OCI-M2 (cell line): ENCODE measurements around the gene KDM3B.

ENCODE experiments used
- DNase-seq: peaks from one replicate; lab custom pipeline; 2025; ENCODE audit not compliant: unreplicated experiment; lab: John Stamatoyannopoulos, UW

KDM3B gene

DNA sequence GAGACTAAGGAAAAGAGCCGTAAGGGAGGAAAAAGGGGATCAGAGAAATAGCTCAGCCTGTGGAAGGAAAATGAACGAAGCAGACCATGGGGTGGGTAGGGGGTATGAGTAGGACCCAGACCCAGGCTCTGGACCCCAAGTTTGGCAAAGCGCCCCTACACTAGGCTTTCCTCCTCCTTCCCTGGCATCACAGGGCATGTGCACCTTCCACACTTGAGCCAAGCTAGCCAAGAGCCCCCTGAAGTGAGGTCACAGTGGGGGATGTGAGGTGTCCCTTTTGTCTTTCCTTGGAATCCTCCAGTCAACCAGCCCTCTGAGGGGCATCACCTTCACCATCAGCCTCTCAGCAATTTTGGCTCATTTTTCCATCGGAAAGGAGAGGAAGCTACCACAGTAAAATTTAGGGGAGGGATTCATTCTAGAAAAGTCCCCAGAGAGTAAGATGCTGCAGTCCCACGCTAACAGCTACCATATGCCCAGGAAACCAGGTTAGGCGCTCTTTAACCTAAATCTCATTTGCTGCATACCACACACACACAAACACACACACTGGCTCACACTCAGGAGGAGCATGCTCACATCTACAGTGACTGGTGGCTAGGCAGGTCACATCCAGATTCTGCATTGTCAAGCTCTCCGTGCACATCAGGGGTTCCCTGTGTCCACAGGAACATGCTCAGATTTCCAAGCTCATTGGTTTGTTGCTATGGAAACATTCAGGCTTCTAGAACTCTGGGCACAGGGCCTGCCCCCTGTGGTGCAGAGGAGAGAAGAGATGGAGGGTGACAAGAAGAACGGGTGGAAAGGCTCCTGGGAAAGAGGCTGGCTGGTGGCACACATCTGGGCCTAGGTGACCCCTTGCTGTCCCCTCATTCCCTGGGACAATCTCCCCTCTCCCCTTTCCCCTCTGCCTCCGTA, 96.3 kb downstream of the KDM3B start:
- no peak for DNase-seq

GRCh38 chr5:138449501-138450239, 97.2 kb downstream of the KDM3B start:
- DNase-seq, result peak; percentile 67

- no peak for DNase-seq
Observed at GRCh38 chr5:138450971-138451370, 98.5 kb downstream of the KDM3B start.

- no peak for DNase-seq
Observed at GRCh38 chr5:138452720-138453119, 100.2 kb downstream of the KDM3B start.

GRCh38 chr5:138453590-138453989, 101.1 kb downstream of the KDM3B start:
- no peak for DNase-seq

DNA sequence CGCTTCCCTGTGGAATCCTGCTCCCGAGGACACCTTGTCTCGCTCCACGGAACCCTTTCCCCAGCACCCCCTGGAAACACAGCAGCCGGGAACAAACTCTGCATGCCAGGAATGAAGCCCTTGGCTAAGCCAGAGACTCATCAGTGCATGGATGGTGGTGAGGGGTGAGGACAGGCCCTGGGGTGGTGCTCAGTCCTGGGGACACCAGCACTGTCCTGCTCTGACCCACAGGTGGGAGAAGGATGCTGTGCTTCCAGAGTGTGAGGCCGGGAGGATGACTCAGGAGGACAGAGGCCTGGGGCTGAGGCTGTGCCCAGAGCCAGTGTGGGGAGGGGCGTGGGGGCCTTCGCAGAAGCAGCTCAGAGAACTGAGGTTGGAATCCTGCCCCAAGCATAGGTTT, 101.6 kb downstream of the KDM3B start:
- no peak for DNase-seq

DNA sequence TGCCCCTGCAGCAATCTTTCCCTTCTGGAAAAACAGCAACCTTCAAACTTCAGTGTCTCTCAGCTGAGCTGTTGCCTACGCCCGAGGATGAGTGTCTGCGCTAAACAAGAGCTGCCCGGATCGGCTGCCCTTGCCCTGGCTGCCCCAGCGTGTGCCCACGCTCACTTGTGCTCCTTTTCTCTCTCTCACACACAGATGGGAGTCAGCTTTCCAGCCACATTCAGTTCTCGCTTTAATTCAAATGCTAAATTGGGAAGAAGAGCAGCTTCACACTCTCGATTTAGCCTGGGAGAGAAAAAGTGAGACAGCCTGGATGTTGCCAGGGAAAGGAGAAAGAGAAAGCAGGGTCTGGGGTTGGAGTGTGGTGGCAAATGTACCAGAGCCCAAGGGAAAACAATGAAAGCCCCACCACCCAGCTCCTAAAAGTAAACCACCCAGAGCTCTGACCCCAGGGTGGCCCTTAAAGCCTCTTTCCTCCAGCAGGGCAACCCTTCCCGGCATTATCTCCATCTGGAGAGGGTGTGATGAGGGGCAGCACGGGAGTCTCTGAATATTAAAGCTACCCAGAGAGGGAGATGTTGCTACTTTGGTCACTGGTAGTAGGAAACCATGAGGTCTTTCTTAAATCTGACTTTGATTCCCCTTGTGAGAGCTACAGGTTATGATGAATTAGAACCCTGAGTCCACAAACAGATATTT, 102.9 kb downstream of the KDM3B start:
- DNase-seq, result no peak

- DNase-seq, result no peak
Observed at GRCh38 chr5:138457531-138458275, 105.2 kb downstream of the KDM3B start.

DNA sequence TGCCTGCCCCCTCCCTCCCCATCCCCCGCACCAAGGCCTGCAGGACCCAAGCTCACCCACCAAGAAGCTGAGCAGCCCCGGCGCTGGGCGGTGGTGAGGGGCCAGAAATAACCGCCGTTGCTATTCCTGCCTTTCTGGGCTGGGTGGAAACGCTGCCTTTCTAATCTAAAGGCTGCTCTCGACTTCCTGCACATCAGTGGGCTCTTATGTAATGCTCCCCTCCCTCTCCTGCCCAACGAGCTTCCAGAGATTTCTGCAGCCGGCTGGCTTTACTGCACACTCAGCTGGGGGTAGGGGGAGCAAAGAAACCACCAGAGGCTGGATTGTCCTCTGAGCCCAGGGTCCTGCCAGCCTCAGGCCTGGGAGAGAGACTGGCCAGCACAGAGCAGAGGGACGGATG, 105.9 kb downstream of the KDM3B start:
- DNase-seq, result no peak

DNA sequence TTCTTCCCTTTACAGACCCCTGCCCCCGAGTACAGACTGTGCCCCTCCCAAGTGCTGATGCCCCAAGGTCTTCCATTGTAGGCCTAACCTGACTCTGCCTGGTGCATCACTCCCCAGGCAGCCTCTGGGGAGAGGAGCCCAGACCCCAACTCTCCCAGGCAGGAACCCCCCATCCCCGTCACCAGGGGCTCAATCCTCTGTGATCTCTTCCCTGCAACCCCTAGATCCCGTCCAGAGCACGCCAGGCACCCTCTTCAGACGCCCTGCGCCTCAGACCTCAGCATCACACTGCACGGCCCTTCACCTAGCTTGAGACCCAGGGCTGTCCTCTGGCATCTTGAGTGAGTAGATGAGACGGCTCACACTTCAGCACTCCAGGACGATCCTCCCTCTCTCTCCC, 106.4 kb downstream of the KDM3B start:
- no peak for DNase-seq

DNA sequence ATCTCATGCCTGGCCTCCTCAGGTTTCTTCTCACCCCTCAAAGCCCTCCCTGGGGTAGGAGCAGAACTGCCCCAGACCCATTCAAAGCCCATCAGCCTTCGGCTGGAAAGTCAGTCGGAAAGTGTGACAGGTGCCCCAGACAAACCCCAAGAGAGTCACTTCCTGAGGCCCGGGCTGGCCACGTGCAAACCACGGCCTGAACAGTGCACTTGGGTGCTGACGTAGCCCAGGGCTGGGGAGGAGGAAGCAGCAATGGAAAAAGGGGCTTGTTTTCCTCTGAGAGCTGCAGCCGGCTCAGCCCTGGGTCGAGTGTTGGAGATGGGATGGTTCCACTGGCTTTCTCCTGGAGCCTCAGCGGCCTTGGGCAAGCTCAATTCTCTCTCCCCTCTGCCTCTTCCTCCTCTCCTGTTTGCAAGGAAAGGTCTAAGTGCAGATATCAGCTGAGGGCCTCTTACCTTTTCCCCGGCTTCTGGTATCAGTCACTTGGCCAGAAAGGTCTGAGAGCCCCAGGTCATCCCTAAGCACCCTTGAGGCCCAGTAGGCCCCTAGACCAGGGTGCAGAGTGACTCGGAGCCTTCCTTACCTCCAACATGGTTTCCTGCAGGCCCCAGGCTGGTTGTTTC, 106.9 kb downstream of the KDM3B start:
- no peak for DNase-seq

- no peak for DNase-seq
Observed at GRCh38 chr5:138460032-138460693, 107.7 kb downstream of the KDM3B start.

- DNase-seq, result no peak
Observed at GRCh38 chr5:138461343-138462125, 109.0 kb downstream of the KDM3B start.

GRCh38 chr5:138463419-138464007, 111.0 kb downstream of the KDM3B start:
- DNase-seq, result no peak

DNA sequence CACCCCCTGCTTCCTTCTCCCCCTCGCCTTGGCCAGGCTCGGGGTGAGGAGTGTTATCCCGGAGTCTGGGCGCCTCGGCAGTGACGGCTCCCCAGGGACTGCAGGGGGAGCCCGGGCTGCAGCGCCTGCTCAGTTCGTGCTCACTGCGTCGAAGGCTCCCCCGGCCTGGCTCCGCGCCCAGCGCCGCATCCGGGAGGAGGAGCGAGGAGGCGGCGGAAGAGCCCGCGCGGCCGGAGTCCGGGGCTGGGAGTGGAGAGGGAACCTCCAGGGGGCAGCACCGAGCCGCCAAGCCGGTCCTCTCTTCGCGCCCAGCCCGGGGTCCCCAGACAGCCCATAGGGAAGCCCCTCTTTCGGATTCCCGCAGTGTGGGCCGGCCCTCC, 111.5 kb downstream of the KDM3B start:
- peak; percentile 63 for DNase-seq

GRCh38 chr5:138464388-138465260, 112.1 kb downstream of the KDM3B start:
- peak; percentile 84 for DNase-seq

- DNase-seq, result peak; percentile 84
Observed at GRCh38 chr5:138465261-138466124, 113.0 kb downstream of the KDM3B start, which contains the start of gene EGR1. EGR1 (plus strand) TSS chr5:138465479; CDS start chr5:138465762, 283 bp downstream.
